B cell (primary cell): ENCODE results near the gene CUBN. TPM values are rescaled to one million over a fixed set of nuclear protein-coding genes. Genes with fewer than 3 reads are reported as not detected.

ENCODE experiments used
- ATAC-seq: fragments of 200-7000 bp; cut with Tn5 transposase; one replicate; pipeline ENCODE4 v1.10.0; 2021; ENCODE audit warnings: low read depth, mild to moderate bottlenecking, moderate number of reproducible peaks, moderate library complexity
- CTCF ChIA-PET: fragments of 350-600 bp; sonication (Branson Sonifier 250); formaldehyde crosslinking; loops from one replicate; lab custom pipeline; 2021; ENCODE audit warnings: antibody characterized with exemption, inconsistent platforms; lab: Charles Lee
- POLR2A ChIA-PET: fragments of 350-600 bp; sonication (Branson Sonifier 250); formaldehyde crosslinking; loops from one replicate; lab custom pipeline; 2021; ENCODE audit warnings: antibody characterized with exemption; lab: Charles Lee
- DNase-seq: peaks from one replicate; pipeline ENCODE4 v3.0.0; 2013
- H2AFZ ChIP-seq: 2 replicates; pipeline ENCODE4 v1.6.1; 2012; ENCODE audit warnings: mild to moderate bottlenecking, low read depth, low read length; ENCODE audit not compliant: insufficient read depth, poor library complexity, severe bottlenecking
- H3K27ac ChIP-seq, 2 donors: 1 replicate in 1 of 2; 2 replicates in 1 of 2; pipeline ENCODE4 v1.5.1; 2012 to 2013; ENCODE audit warnings: low read length in 2 of 2, mild to moderate bottlenecking in 2 of 2, moderate library complexity in 1 of 2
- H3K27me3 ChIP-seq, 4 experiments: fragments of 200-600 bp in 1 of 4; sonication (generic) in 1 of 4; replicated peaks in 1 of 4; 1 replicate in 2 of 4; 2 replicates in 2 of 4; pipeline versions ENCODE4 v1.6.1 to v1.7.0; 2013 to 2016; ENCODE audit warnings: low read length in 3 of 4, mild to moderate bottlenecking in 2 of 4, mixed read lengths in 1 of 4, moderate library complexity in 1 of 4; ENCODE audit not compliant: insufficient read depth in 4 of 4, control insufficient read depth in 3 of 4; ENCODE audit errors: control extremely low read depth in 1 of 4
- H3K36me3 ChIP-seq, 2 experiments: replicated peaks in 1 of 2; 1 replicate in 1 of 2; 2 replicates in 1 of 2; pipeline versions ENCODE4 v1.6.1 to v1.7.1; 2013; ENCODE audit warnings: low read length in 1 of 2; ENCODE audit not compliant: insufficient read depth in 2 of 2, control insufficient read depth in 1 of 2; ENCODE audit errors: control extremely low read depth in 1 of 2, extremely low read depth in 1 of 2
- H3K4me1 ChIP-seq, 2 donors: fragments of 200-600 bp in 1 of 2; sonication (generic) in 1 of 2; 1 replicate in 1 of 2; 2 replicates in 1 of 2; pipeline versions ENCODE4 v1.5.1 to v1.6.1; 2013 to 2017; ENCODE audit warnings: low read length in 2 of 2; ENCODE audit not compliant: control insufficient read depth in 2 of 2, insufficient read depth in 2 of 2
- H3K4me2 ChIP-seq: replicated peaks from 2 replicates; pipeline ENCODE3; 2012; ENCODE audit warnings: mild to moderate bottlenecking, low read depth, low read length; ENCODE audit not compliant: poor library complexity, severe bottlenecking
- H3K4me3 ChIP-seq, 5 experiments: fragments of 200-600 bp in 1 of 5; sonication (generic) in 1 of 5; 1 replicate in 3 of 5; 2 replicates in 2 of 5; pipeline versions ENCODE4 v1.5.1 to v1.7.0; 2011 to 2016; ENCODE audit warnings: low read length in 4 of 5, mild to moderate bottlenecking in 4 of 5, low read depth in 2 of 5, control low read depth in 1 of 5, moderate library complexity in 1 of 5; ENCODE audit not compliant: insufficient read depth in 1 of 5; ENCODE audit errors: control extremely low read depth in 1 of 5, extremely low read depth in 1 of 5
- H3K79me2 ChIP-seq: fragments of 200-600 bp; sonication (generic); one replicate; pipeline ENCODE4 v1.6.0; 2016; ENCODE audit warnings: low read length; ENCODE audit not compliant: control insufficient read depth, insufficient read depth
- H3K9ac ChIP-seq: fragments of 200-600 bp; sonication (generic); 2 replicates; pipeline ENCODE4 v1.6.1; 2017; ENCODE audit warnings: mild to moderate bottlenecking, low read length, moderate library complexity
- H3K9me3 ChIP-seq, 3 donors: one replicate each; pipeline versions ENCODE4 v1.6.1 to v1.7.1; 2013; ENCODE audit warnings: low read length in 2 of 3; ENCODE audit not compliant: control insufficient read depth in 2 of 3, insufficient read depth in 1 of 3; ENCODE audit errors: control extremely low read depth in 1 of 3
- H4K20me1 ChIP-seq: 2 replicates; pipeline ENCODE4 v1.6.0; 2012; ENCODE audit warnings: mild to moderate bottlenecking, low read length; ENCODE audit not compliant: insufficient read depth, control insufficient read depth, poor library complexity, severe bottlenecking
- H3K27ac Mint-ChIP-seq: one replicate; pipeline ENCODE4 v1.8.0; 2021; ENCODE audit warnings: mixed read lengths
- H3K27me3 Mint-ChIP-seq: one replicate; pipeline ENCODE4 v1.8.0; 2021; ENCODE audit warnings: mixed read lengths
- H3K4me1 Mint-ChIP-seq: one replicate; pipeline ENCODE4 v1.8.0; 2021; ENCODE audit warnings: mixed read lengths
- H3K4me3 Mint-ChIP-seq: one replicate; pipeline ENCODE4 v1.8.0; 2021; ENCODE audit warnings: mixed read lengths
- H3K9me3 Mint-ChIP-seq: one replicate; pipeline ENCODE4 v1.8.0; 2022; ENCODE audit warnings: mixed read lengths; ENCODE audit not compliant: insufficient read depth
- CTCF ChIP-seq: fragments of 200-600 bp; IDR thresholded peaks from one replicate; pipeline ENCODE4 v1.8.0; 2022; ENCODE audit warnings: antibody characterized with exemption, mild to moderate bottlenecking
- EZH2 ChIP-seq: IDR thresholded peaks from 2 replicates; pipeline ENCODE4 v1.6.1; 2012; ENCODE audit warnings: borderline replicate concordance, low read depth, mild to moderate bottlenecking, moderate library complexity, low read length; ENCODE audit not compliant: insufficient read depth, poor library complexity, severe bottlenecking
- WGBS: methylation state at CpG from one replicate; pipeline ENCODE4 v1.1.5; 2013; ENCODE audit warnings: missing lambda C conversion rate; ENCODE audit not compliant: insufficient coverage; 5-methylcytosine and 5-hydroxymethylcytosine counted together
- intact Hi-C: fragments of 100-400 bp; cut with micrococcal nuclease; formaldehyde crosslinking; loops from one replicate; pipeline ENCODE4 v1.10.0; 2022
- polyA plus RNA-seq: library from polyadenylated mRNA; depleted of rRNA; stranded (reverse); fragments of >200 nt; gene quantifications from 2 replicates; pipeline ENCODE4 v1.2.3, GENCODE V29; 2012
- total RNA-seq, 2 donors: library from RNA; stranded (reverse); fragments of 120-200 nt in 1 of 2; gene quantifications; 1 replicate in 1 of 2; 2 replicates in 1 of 2; pipeline versions ENCODE4 v1.2.3 to v1.2.4, GENCODE V29; 2013 to 2022

The CUBN gene
- total and polyA plus RNA-seq, 2 donors (not counting 1 experiment from before 2014, with no cell fraction given) = 4.2 to 5.7 TPM

DNA sequence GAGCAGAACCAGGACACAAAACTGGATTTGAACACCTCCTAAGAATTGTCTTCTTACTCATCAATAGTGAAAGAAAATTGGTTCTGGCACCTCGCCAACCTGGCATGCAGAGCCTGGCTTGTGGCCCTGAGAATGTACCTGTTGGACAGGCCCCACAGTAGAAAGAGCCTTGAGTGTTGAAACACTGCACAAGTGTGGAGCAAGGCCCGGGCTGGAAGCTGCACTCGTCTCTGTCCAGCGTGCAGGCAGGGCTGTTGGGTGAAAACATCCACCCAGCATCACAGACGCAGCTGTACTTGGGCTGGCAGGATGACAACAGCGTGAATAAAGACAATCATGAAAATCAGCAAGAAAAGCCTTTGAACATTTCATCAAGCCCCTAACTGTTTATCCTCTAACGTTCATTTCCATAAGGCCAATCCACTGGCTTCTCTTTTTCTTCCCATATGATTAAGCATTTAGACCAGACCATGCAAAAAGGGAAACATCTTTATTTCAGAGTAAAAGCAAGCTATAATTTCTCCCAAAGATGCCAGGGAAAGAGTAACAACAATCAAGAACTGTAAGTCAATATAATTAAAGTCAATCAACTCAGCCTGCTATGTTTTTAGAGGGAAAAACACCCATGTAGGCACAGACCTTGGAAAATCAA is 15.6 kb downstream of the CUBN start:
- H3K9ac ChIP-seq = no peak overlapping the region
- intact Hi-C loops = no loop called here
- Mint-ChIP-seq H3K27me3 (no peaks in the 10 kb centered on the region), H3K27ac (no peak overlapping the region), H3K9me3 (no peaks in the 10 kb centered on the region), H3K4me1 (no peaks in the 10 kb centered on the region), H3K4me3 (no peak overlapping the region)
- no peak overlapping the region for H3K4me2 ChIP-seq
- no peak overlapping the region for H3K27ac ChIP-seq
- DNase-seq (no peak), ATAC-seq (no peak)
- no peaks in the 10 kb centered on the region for H4K20me1 ChIP-seq
- H3K27me3 ChIP-seq = no peaks in the 10 kb centered on the region
- H2AFZ ChIP-seq = no peak overlapping the region
- H3K4me1 ChIP-seq = no peaks in the 10 kb centered on the region
- H3K4me3 ChIP-seq = no peak overlapping the region
- no peak for TF ChIP-seq CTCF
- no peak for TF ChIP-seq EZH2
- H3K36me3 ChIP-seq = no peaks in the 10 kb centered on the region
- ChIA-PET CTCF (no interaction called here), POLR2A (no interaction called here)
- no peaks in the 10 kb centered on the region for H3K9me3 ChIP-seq
- H3K79me2 ChIP-seq = no peaks in the 10 kb centered on the region
- WGBS = 95% methylated on average over 6 of the region's 7 CpGs

- Histone ChIP-seq H4K20me1 (no peaks in the 10 kb centered on the region), H3K4me2 (no peak overlapping the region), H3K4me1 (no peaks in the 10 kb centered on the region), H3K36me3 (no peaks in the 10 kb centered on the region), H2AFZ (no peak overlapping the region), H3K9ac (no peak overlapping the region), H3K79me2 (no peaks in the 10 kb centered on the region), H3K27ac (no peak overlapping the region), H3K9me3 (no peaks in the 10 kb centered on the region), H3K27me3 (no peaks in the 10 kb centered on the region), H3K4me3 (no peak overlapping the region)
- no peak for TF ChIP-seq CTCF
- TF ChIP-seq EZH2 = no peak
- ATAC-seq (no peak), DNase-seq (no peak)
- no peaks in the 10 kb centered on the region for H3K27me3 Mint-ChIP-seq
- POLR2A ChIA-PET = no interaction called here
- intact Hi-C loops = no loop called here
- CTCF ChIA-PET = no interaction called here
- WGBS = 94% methylated on average over 2 of the region's 4 CpGs
- H3K4me1 Mint-ChIP-seq = no peaks in the 10 kb centered on the region
- no peak overlapping the region for H3K4me3 Mint-ChIP-seq
- H3K27ac Mint-ChIP-seq = no peak overlapping the region
- H3K9me3 Mint-ChIP-seq = no peaks in the 10 kb centered on the region
Observed at GRCh38 chr10:17113346-17113745, 16.3 kb downstream of the CUBN start.
